Measurements from ENCODE around the gene MBD6.

DNA sequence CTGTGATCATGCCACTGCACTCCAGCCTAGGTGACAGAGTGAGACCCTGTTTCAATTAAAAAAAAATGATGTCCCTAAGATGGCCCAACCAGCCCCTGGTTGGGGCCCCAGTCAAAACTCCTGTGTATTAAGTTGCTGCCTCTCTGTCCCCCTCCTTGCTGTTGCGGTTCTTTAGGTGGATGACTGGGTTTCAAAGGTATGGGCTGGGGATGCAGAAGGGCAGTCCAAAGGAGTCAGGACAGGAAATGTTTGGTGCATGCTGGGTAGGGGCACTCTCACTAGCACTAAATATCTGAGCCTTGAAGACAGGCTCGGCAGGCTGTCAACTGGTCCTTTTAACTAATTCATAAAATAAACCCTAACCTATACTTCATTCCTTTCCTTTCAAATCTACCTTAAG, 56.4 kb downstream of the MBD6 start:
- TF ChIP-seq, protein P1, sequence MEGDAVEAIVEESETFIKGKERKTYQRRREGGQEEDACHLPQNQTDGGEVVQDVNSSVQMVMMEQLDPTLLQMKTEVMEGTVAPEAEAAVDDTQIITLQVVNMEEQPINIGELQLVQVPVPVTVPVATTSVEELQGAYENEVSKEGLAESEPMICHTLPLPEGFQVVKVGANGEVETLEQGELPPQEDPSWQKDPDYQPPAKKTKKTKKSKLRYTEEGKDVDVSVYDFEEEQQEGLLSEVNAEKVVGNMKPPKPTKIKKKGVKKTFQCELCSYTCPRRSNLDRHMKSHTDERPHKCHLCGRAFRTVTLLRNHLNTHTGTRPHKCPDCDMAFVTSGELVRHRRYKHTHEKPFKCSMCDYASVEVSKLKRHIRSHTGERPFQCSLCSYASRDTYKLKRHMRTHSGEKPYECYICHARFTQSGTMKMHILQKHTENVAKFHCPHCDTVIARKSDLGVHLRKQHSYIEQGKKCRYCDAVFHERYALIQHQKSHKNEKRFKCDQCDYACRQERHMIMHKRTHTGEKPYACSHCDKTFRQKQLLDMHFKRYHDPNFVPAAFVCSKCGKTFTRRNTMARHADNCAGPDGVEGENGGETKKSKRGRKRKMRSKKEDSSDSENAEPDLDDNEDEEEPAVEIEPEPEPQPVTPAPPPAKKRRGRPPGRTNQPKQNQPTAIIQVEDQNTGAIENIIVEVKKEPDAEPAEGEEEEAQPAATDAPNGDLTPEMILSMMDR (IDR thresholded peaks at IDR 0.05), result no peak
- TF ChIP-seq POLR2AphosphoS5 (IDR thresholded peaks at IDR 0.05), result no peak
